22Rv1 (cell line): ENCODE data around the gene RAP2B.

Experiments used
- CTCF ChIP-seq: fragments of 450-650 bp; IDR thresholded peaks from 2 replicates; pipeline ENCODE4 v1.5.1; 2017; ENCODE audit warnings: mild to moderate bottlenecking
- ZFX ChIP-seq: fragments of 450-650 bp; IDR thresholded peaks from 2 replicates; pipeline ENCODE4 v1.6.1; 2017; ENCODE audit warnings: antibody characterized with exemption, borderline replicate concordance

- TF ChIP-seq CTCF, result no peak
- TF ChIP-seq ZFX, result no peak
Observed at GRCh38 chr3:153129426-153129825, 32.6 kb upstream of the RAP2B start.
